Natural killer cell (primary cell): Measurements from ENCODE around the gene NAPA. TPM values are rescaled to one million over a fixed set of nuclear protein-coding genes. Genes with fewer than 3 reads are reported as not detected.

Source experiments
- ATAC-seq, 3 donors: fragments of 150-1000 bp in 2 of 3; fragments of 200-7000 bp in 1 of 3; cut with Tn5 transposase; 1 replicate in 1 of 3; 2 replicates in 2 of 3; pipeline ENCODE4 v1.10.0; 2021; ENCODE audit warnings: mild to moderate bottlenecking in 2 of 3, moderate library complexity in 2 of 3
- DNase-seq, 2 donors: peaks; one replicate each; pipeline versions ENCODE4 v3.0.0 to v3.0.0-alpha.2; 2013 to 2021; ENCODE audit warnings: mixed read lengths in 1 of 2
- H3K27ac ChIP-seq: one replicate; pipeline ENCODE4 v1.5.1; 2013; ENCODE audit warnings: mild to moderate bottlenecking, low read length
- H3K27me3 ChIP-seq: one replicate; pipeline ENCODE4 v1.6.1; 2013; ENCODE audit warnings: low read length; ENCODE audit not compliant: control insufficient read depth, insufficient read depth
- H3K36me3 ChIP-seq: one replicate; pipeline ENCODE4 v1.6.1; 2013; ENCODE audit warnings: low read length; ENCODE audit not compliant: control insufficient read depth, insufficient read depth
- H3K4me1 ChIP-seq: one replicate; pipeline ENCODE4 v1.6.1; 2013; ENCODE audit warnings: low read length; ENCODE audit not compliant: control insufficient read depth, insufficient read depth
- H3K4me3 ChIP-seq: one replicate; pipeline ENCODE4 v1.5.1; 2013; ENCODE audit warnings: low read length
- H3K9me3 ChIP-seq: one replicate; pipeline ENCODE4 v1.6.1; 2013; ENCODE audit warnings: low read length; ENCODE audit not compliant: control insufficient read depth, insufficient read depth
- H3K27ac Mint-ChIP-seq, 2 donors: one replicate each; pipeline ENCODE4 v1.8.0; 2022; ENCODE audit warnings: mild to moderate bottlenecking in 2 of 2, mixed read lengths in 2 of 2, moderate library complexity in 1 of 2
- H3K27me3 Mint-ChIP-seq, 2 donors: one replicate each; pipeline ENCODE4 v1.8.0; 2022; ENCODE audit warnings: low read depth in 2 of 2, mixed read lengths in 2 of 2
- H3K36me3 Mint-ChIP-seq: one replicate; pipeline ENCODE4 v1.8.0; 2022; ENCODE audit warnings: mixed read lengths
- H3K4me1 Mint-ChIP-seq, 2 donors: one replicate each; pipeline ENCODE4 v1.8.0; 2022; ENCODE audit warnings: mixed read lengths in 2 of 2
- H3K4me3 Mint-ChIP-seq: one replicate; pipeline ENCODE4 v1.8.0; 2022; ENCODE audit warnings: mild to moderate bottlenecking, moderate library complexity, mixed read lengths
- H3K9me3 Mint-ChIP-seq, 2 donors: one replicate each; pipeline ENCODE4 v1.8.0; 2022; ENCODE audit warnings: mixed read lengths in 2 of 2
- CTCF ChIP-seq: fragments of 200-600 bp; IDR thresholded peaks from one replicate; pipeline ENCODE4 v1.8.0; 2022; ENCODE audit warnings: antibody characterized with exemption
- WGBS: methylation state at CpG from one replicate; pipeline ENCODE4 v1.1.7; 2013; ENCODE audit warnings: missing lambda C conversion rate; ENCODE audit not compliant: insufficient coverage; 5-methylcytosine and 5-hydroxymethylcytosine counted together
- intact Hi-C: fragments of 100-400 bp; cut with micrococcal nuclease; formaldehyde crosslinking; loops from one replicate; pipeline ENCODE4 v1.14.2; 2022
- total RNA-seq, 4 donors: library from RNA; stranded (reverse); fragments of 120-200 nt in 1 of 4; gene quantifications; one replicate each; pipeline versions ENCODE4 v1.2.3 to v1.2.4, GENCODE V29; 2013 to 2022

NAPA gene
- total RNA-seq, 3 donors from 2014 or later (not counting 1 experiment from before 2014, with no cell fraction given) = 192 to 215 (median 192) TPM

GRCh38 chr19:47490847-47491246 is 24.0 kb downstream of the NAPA start:
- no peak for DNase-seq
- WGBS = 77% methylated on average over 2 of the region's 3 CpGs
- Histone ChIP-seq H3K4me1 (peaks cover 45% of the 10 kb centered on the region), H3K36me3 (peaks cover 29% of the 10 kb centered on the region), H3K27me3 (no peaks in the 10 kb centered on the region), H3K4me3 (no peak overlapping the region), H3K27ac (no peak overlapping the region), H3K9me3 (no peaks in the 10 kb centered on the region)
- Mint-ChIP-seq H3K4me3 (no peak overlapping the region), H3K9me3 (no peaks in the 10 kb centered on the region), H3K27ac (peak overlapping the region; percentile 37 to 54), H3K4me1 (peaks cover 7 to 40% of the 10 kb centered on the region in 2 donors), H3K36me3 (no peaks in the 10 kb centered on the region), H3K27me3 (no peaks in the 10 kb centered on the region)
- ATAC-seq = peak in 2 of 3 donors; percentile 4 to 7
- intact Hi-C loops = no loop called here
- TF ChIP-seq CTCF = no peak

- no peak overlapping the region for H3K27ac ChIP-seq
- intact Hi-C loops = no loop called here
- Mint-ChIP-seq H3K27ac (peak overlapping the region; percentile 37 to 54), H3K4me3 (no peak overlapping the region), H3K4me1 (peaks cover 10 to 41% of the 10 kb centered on the region in 2 donors), H3K27me3 (no peaks in the 10 kb centered on the region), H3K9me3 (no peaks in the 10 kb centered on the region), H3K36me3 (no peaks in the 10 kb centered on the region)
- H3K27me3 ChIP-seq = no peaks in the 10 kb centered on the region
- ATAC-seq (peak; percentile 2 to 4 (median 3)), DNase-seq (no peak)
- WGBS = 85% methylated on average over 7 of the region's 7 CpGs
- no peak for TF ChIP-seq CTCF
- no peak overlapping the region for H3K4me3 ChIP-seq
- H3K36me3 ChIP-seq = peaks cover 29% of the 10 kb centered on the region
- peaks cover 46% of the 10 kb centered on the region for H3K4me1 ChIP-seq
- no peaks in the 10 kb centered on the region for H3K9me3 ChIP-seq
Observed at GRCh38 chr19:47490031-47490430, 24.8 kb downstream of the NAPA start.

- H3K27ac Mint-ChIP-seq = peak overlapping the region in 1 of 2 donors; percentile 54
- H3K9me3 ChIP-seq = no peaks in the 10 kb centered on the region
- H3K4me1 ChIP-seq = peaks cover 46% of the 10 kb centered on the region
- H3K36me3 Mint-ChIP-seq = no peaks in the 10 kb centered on the region
- ATAC-seq = peak in 1 of 3 donors; percentile 0
- H3K27me3 ChIP-seq = no peaks in the 10 kb centered on the region
- H3K27me3 Mint-ChIP-seq = no peaks in the 10 kb centered on the region
- no peak overlapping the region for H3K4me3 Mint-ChIP-seq
- H3K4me3 ChIP-seq = no peak overlapping the region
- intact Hi-C loops = no loop called here
- H3K4me1 Mint-ChIP-seq = peaks cover 15 to 42% of the 10 kb centered on the region in 2 donors
- no peak for DNase-seq
- no peak for TF ChIP-seq CTCF
- H3K9me3 Mint-ChIP-seq = no peaks in the 10 kb centered on the region
- H3K27ac ChIP-seq = no peak overlapping the region
- H3K36me3 ChIP-seq = peaks cover 29% of the 10 kb centered on the region
- WGBS = 97% methylated on average over 16 of the region's 17 CpGs
Observed at GRCh38 chr19:47489072-47489914, 25.6 kb downstream of the NAPA start.
